Right kidney (tissue), 9 donors: Measurements from ENCODE around the gene SOWAHA.
A peak's percentile ranks its signal among the peaks of the same experiment; 100 is the strongest.

ENCODE experiments used
- DNase-seq: peaks from one replicate; pipeline ENCODE4 v3.0.0-alpha.2; 2016
- long read RNA-seq, 8 donors: transcript quantifications; one replicate each; lab custom pipeline, GENCODE V29; 2026

SOWAHA gene
- long read RNA-seq, donor 1, transcript SOWAHA-201 (1 exons, 3,211 nt), result major isoform, 5 of 5 reads
- long read RNA-seq, donor 1, partial matches to known transcripts, result 0 of 5 reads
- long read RNA-seq, donor 1, other reads (novel, unspliced or antisense), result 0 of 5 reads
- long read RNA-seq, donor 2, transcript SOWAHA-201 (1 exons, 3,211 nt), result major isoform, 6 of 6 reads
- long read RNA-seq, donor 2, partial matches to known transcripts, result 0 of 6 reads
- long read RNA-seq, donor 2, other reads (novel, unspliced or antisense), result 0 of 6 reads
- long read RNA-seq, donor 3, partial matches to known transcripts, result 0 of 4 reads
- long read RNA-seq, donor 3, other reads (novel, unspliced or antisense), result 0 of 4 reads
- long read RNA-seq, donor 4, transcript SOWAHA-201 (1 exons, 3,211 nt), result major isoform, 6 of 6 reads
- long read RNA-seq, donor 4, partial matches to known transcripts, result 0 of 6 reads
- long read RNA-seq, donor 4, other reads (novel, unspliced or antisense), result 0 of 6 reads
- long read RNA-seq, donor 5, transcript SOWAHA-201 (1 exons, 3,211 nt), result major isoform, 5 of 5 reads
- long read RNA-seq, donor 5, partial matches to known transcripts, result 0 of 5 reads
- long read RNA-seq, donor 5, other reads (novel, unspliced or antisense), result 0 of 5 reads
- long read RNA-seq, donor 6, transcript SOWAHA-201 (1 exons, 3,211 nt), result major isoform, 9 of 9 reads
- long read RNA-seq, donor 6, partial matches to known transcripts, result 0 of 9 reads
- long read RNA-seq, donor 6, other reads (novel, unspliced or antisense), result 0 of 9 reads
- long read RNA-seq, donor 7, transcript SOWAHA-201 (1 exons, 3,211 nt), result major isoform, 8 of 8 reads
- long read RNA-seq, donor 7, partial matches to known transcripts, result 0 of 8 reads
- long read RNA-seq, donor 7, other reads (novel, unspliced or antisense), result 0 of 8 reads
- long read RNA-seq, donor 8, partial matches to known transcripts, result 0 of 3 reads
- long read RNA-seq, donor 8, other reads (novel, unspliced or antisense), result 0 of 3 reads

- DNase-seq, result peak; percentile 51
Observed at GRCh38 chr5:132812781-132813598, at the start of gene SOWAHA. Gene SOWAHA, plus strand, starts transcription at chr5:132813302. Its CDS starts 320 bp downstream, at chr5:132813622.

- DNase-seq, result no peak
Observed at GRCh38 chr5:132764051-132764450, 49.1 kb upstream of the SOWAHA start.

- no peak for DNase-seq
Observed at GRCh38 chr5:132764671-132765238, 48.3 kb upstream of the SOWAHA start.

- no peak for DNase-seq
Observed at GRCh38 chr5:132765311-132766019, 47.6 kb upstream of the SOWAHA start.

- DNase-seq, result no peak
Observed at GRCh38 chr5:132766020-132766805, 46.9 kb upstream of the SOWAHA start.

- DNase-seq, result no peak
Observed at GRCh38 chr5:132766806-132767055, 46.4 kb upstream of the SOWAHA start.

- DNase-seq, result no peak
Observed at GRCh38 chr5:132767150-132767549, 46.0 kb upstream of the SOWAHA start.

- DNase-seq, result no peak
Observed at GRCh38 chr5:132768485-132768868, 44.6 kb upstream of the SOWAHA start.

GRCh38 chr5:132770476-132771159, 42.5 kb upstream of the SOWAHA start:
- DNase-seq, result no peak

GRCh38 chr5:132771503-132771998, 41.6 kb upstream of the SOWAHA start:
- DNase-seq, result no peak

- DNase-seq, result no peak
Observed at GRCh38 chr5:132772291-132773070, 40.6 kb upstream of the SOWAHA start.

GRCh38 chr5:132773114-132773513, 40.0 kb upstream of the SOWAHA start:
- no peak for DNase-seq

- DNase-seq, result no peak
Observed at GRCh38 chr5:132773601-132774355, 39.3 kb upstream of the SOWAHA start.

GRCh38 chr5:132774406-132774805, 38.7 kb upstream of the SOWAHA start:
- DNase-seq, result no peak

GRCh38 chr5:132774896-132775295, 38.2 kb upstream of the SOWAHA start:
- DNase-seq, result no peak

GRCh38 chr5:132775476-132775961, 37.6 kb upstream of the SOWAHA start:
- peak; percentile 33 for DNase-seq

GRCh38 chr5:132776131-132776937, 36.8 kb upstream of the SOWAHA start:
- peak; percentile 69 for DNase-seq
